ENCODE measurements around the gene DOCK4.

GRCh38 chr7:112223310-112223709, 17.1 kb upstream of the DOCK4 start:
- TF ChIP-seq ESRRA (CRISPR knock-in tag; IDR thresholded peaks at IDR 0.05; ENCODE audit: borderline replicate concordance) = no peak
- no peak for TF ChIP-seq USF2 (CRISPR knock-in tag; IDR thresholded peaks at IDR 0.05)
- TF ChIP-seq TEAD4 (CRISPR knock-in tag; IDR thresholded peaks at IDR 0.05) = no peak
- TF ChIP-seq, protein P1, sequence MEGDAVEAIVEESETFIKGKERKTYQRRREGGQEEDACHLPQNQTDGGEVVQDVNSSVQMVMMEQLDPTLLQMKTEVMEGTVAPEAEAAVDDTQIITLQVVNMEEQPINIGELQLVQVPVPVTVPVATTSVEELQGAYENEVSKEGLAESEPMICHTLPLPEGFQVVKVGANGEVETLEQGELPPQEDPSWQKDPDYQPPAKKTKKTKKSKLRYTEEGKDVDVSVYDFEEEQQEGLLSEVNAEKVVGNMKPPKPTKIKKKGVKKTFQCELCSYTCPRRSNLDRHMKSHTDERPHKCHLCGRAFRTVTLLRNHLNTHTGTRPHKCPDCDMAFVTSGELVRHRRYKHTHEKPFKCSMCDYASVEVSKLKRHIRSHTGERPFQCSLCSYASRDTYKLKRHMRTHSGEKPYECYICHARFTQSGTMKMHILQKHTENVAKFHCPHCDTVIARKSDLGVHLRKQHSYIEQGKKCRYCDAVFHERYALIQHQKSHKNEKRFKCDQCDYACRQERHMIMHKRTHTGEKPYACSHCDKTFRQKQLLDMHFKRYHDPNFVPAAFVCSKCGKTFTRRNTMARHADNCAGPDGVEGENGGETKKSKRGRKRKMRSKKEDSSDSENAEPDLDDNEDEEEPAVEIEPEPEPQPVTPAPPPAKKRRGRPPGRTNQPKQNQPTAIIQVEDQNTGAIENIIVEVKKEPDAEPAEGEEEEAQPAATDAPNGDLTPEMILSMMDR (IDR thresholded peaks at IDR 0.05) = no peak
- TF ChIP-seq NFATC4 (CRISPR knock-in tag; IDR thresholded peaks at IDR 0.05) = no peak
